CD4-positive, alpha-beta T cell treated with Interleukin-10 for 1 hour (primary cell): Measurements from ENCODE around the gene TOGARAM2.
"Not testable (repeated sequence)": the region's sequence is repeated elsewhere in the genome, so short reads cannot be mapped to it uniquely, and the experiment has no call there.

Experiments used
- DNase-seq: peaks from one replicate; pipeline ENCODE4 v3.0.0-alpha.2; 2020

TOGARAM2 gene

DNA sequence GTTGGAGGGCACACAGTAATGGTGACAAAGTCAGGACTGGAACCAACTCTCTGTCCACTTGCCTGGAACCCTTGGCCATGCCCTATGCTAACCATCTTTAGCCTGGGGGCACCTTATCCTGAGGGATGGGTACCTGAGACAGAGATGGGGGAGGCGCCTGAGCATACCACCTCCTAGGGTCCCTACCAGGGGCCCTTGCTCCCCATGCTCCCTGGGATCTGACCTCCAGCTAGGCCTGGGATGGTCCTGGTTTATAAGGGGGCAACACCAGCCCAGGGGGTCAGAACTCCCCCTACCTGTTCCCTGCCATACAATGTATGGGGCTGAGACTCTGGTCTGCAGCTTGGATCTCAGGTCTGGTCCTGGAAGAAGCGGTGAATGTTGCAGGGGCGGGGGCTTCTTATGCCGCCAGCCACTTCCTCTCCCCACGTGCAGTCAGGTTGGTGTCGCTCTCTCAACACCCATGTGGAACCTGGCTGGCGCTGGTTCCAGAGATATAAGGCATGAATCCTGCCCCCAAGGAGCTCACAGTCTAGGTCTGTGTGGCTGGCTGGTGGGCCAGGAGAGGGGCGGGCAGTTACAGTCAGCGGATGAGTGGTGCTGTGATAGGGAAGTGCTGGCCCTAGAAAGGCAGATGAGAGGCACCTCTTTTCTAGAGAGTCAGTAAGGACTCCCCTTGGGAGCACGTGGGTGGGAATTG lies 3.8 kb upstream of the TOGARAM2 start:
- DNase-seq = no peak

DNA sequence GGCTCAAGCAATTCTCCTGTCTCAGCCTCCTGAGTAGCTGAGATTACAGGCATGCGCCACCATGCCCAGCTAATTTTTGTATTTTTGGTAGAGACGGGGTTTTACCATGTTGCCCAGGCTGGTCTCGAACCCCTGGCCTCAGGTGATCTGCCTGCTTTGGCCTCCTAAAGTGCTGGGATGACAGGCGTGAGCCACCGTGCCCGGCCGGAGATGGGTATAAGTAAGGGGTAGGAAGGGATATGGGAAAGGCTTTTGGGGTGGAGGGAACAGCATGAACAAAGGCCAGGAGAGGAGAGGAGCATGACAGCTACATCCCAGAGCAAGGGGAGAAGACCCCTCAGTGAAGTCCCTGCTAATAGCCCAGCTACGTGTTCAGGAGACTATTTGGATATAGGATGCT lies 3.1 kb upstream of the TOGARAM2 start:
- DNase-seq = not testable (repeated sequence)

DNA sequence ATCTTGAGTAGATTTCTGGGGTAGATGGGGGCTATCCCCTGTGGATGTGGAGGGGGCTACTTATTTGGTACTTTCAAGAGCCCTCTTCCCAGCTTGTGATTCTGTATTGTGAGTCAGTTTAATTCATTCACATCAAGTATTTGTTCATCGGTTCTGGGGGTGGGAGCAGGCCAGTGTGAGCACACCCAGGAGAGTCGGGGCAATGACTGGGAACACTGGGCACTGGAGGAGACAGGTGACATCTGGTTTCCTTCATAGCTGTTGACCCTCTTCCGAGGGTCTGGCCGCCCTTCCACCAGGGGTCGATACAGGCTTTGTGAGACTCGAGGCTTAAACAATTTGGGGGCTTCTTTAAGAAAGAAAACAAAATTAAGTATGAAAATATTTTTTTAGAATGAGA lies 2.5 kb upstream of the TOGARAM2 start:
- DNase-seq = no peak

DNA sequence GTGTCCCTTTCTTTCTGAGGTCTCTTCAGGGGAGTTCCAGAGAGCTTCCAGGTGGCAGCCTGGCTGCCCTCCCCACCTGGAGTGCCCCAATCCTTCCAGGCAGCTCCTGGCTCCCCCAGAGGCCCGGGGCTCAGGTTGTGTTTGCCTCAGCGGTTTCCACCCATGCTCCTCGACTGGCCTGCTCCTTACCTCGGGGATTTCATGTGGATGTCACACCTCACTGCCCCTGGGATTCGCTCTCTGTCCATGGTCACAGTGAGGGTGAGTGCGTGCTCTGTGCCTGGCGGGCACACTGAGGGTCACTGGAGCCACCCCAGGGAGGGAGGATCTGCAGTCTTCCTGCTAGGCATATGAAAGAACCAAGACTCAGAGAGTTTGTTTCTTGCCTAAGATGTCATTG lies 2.1 kb upstream of the TOGARAM2 start:
- no peak for DNase-seq

DNA sequence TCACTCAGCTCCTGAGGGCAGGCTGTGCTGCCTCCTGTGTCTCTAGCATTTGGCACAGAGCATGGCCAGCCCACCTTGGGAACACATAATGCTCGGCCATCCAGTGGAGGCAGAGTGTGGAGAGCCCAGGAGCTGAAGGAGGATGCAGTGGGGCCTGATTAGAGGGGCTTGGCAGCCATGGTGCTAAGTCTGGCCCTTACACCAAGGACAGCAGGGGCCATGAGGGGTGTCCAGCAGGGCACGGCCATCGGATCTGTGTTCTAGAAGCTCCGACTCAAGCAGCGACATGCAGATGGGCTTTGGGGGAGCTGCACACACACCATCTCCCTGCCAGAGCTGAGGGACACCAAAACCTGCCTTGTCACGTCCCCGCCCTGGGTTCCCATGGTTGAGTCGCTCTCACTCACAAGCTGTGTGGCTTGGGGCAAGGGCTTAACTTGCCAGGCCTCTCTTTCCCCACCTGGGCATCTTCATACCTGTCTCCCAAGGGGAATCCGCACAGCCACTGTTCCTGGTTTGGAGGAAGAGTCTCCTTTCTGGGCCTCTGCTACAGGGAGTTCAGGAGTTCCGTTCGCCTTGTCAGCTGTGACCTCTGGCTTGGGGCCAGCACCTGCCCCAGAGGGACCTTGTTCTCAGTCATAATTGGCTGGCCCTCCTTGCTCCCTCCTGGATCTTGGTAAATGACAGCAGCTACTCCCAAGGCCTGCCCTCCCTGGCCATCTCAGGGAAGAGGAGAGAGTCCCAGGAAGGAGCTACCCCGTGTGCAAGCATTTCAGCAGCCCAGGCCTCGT lies 1.3 kb upstream of the TOGARAM2 start:
- DNase-seq = no peak

DNA sequence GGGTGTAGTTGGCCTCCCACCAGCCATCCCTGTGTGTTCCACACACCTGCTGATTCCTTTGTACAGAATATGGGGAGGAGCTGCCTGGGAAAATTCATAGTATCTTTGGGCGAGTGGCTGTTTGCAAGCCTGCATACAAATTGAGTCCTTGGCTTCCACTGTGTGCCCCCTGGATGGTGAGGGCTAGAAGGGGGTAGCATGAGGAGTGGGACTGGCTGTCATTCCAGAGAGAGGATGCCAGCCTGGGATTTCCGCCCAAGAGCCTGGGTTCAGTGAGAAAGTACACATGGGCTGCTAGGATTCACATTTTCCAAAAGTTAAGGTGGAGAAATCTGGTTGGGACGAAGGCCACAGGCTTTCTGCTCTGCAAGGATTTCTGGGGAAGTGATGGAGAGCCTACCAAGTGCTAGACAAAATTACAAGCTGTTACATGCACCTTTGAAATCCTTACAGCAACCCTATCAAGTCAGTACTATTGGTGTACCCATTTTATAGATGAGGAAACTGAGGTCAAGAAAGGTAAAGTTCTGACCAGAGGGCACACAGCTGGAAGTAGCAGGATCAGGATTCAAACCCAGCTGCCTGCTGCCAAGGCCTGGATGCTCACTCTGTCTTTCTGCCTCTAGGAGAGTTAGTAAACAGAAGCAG lies 606 bp upstream of the TOGARAM2 start:
- DNase-seq = no peak

DNA sequence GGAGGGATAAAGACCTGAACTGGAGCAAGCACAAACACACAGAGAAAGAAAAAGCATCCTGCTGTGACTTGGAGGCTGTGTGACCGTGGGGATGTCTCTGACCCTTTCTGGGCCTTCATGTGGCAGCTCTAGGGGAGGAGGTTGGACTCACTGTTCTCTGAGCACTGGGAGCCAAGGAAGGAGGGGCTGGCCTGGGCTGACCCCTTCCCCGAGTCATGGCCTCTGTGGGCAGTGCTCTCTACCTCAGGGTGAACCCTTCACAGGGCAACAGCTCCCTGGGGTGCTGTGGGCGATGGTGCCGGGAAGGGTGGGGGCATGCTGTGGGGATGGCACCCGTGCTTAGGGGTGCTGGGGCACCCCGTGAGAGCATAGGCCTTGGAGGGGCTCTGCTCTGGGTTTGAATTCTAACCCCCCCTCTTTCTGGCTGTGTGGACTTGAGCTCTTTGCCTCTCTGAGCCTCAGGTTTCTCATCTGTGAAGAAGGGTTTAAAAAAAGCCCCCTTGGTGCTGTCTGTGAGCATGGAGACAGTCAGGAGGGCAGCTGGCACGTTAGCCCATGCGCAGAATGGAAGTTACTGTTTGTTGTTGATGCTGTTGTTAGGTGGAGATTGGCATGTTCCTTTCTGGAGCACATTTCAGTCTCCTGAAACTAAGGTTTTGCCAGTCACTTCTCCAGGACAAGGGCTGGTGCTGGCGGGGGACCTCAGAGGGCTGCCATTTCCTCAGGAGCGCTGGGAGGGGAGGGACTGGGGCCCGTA lies 700 bp downstream of the TOGARAM2 start:
- no peak for DNase-seq

DNA sequence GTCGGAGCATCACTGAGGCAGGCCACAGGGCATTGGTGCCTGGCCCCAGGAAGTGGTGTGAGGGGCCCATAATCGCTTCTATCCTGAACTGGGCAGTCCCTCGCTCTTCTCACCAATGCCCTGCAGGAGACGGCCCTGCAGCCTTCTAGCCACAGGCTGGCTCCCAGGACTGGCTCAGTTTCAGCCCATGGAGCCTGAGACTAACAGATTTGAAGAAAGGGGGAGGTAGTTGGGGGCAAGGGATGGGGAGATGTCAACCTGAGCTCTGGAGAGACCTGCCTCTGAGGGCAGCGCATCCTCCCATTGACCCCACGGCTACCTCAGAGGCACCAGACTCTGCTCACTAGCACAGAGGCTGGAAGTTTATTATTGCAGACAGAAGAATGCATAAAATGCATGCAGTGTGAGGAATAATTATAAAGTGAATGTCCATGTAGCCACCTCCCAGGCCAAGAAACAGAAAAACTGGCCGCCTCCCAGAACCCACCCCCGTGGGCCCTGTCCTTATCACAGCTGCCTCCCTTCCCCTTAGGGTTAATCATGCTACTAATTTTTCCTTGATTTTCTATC lies 1.4 kb downstream of the TOGARAM2 start:
- DNase-seq = no peak

DNA sequence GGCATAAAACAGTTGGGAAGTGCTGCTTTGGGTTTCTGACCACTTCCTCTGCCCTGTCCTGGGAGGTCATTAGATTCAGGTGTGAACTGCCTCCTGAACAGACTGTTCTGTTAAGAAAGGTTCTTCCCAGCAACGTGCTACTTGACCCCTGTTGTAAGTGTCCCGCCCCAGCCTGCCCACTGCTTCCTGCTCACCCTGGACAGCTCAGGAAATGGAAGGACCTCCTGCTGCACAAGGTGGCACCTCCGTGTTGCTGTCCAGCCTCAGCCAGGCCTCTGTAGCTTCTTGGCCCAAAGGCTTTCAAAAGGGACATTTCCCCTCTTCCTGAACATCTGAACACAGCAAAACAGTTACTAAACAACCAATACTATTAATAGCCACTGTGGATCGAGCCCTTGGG lies 5.3 kb downstream of the TOGARAM2 start:
- no peak for DNase-seq

DNA sequence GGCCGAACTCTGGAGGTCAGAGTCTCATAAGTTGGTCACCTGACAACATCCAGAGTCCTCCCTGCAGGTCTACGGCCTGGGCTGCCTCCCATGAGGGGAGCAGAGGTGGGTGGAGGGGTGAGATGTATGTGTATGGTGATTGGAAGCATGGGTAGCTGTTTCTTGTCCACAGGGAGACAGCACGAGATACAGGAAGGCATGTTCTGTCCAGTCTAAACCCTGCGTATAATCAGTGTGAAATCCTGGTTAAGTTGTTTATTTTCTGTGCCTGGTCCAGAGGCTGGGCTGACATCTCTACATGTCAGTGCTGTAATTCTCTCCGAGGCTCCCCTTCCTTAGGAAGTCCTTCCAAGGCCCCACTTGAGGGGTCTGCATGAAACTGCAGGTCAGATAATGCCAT lies 8.9 kb downstream of the TOGARAM2 start:
- no peak for DNase-seq

DNA sequence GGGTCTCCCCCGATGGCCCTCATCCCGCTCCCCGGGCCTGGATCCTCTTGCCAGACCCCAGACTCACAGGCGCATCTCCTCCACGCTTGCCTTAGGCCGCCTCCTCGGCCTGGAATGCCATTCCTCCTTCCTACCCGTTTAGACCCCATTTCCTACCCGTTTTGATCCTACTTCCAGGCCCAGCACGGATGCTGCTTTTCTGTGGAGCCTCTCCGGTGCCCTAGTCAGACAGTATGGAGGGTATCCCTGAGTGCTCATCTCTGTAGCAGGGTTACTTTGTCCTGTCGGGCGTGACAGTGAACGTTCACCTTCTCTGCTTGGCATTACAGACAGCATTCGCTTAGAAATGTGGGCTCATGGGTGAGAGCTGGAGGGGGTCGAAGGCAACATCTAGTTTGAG lies 9.3 kb downstream of the TOGARAM2 start:
- no peak for DNase-seq

DNA sequence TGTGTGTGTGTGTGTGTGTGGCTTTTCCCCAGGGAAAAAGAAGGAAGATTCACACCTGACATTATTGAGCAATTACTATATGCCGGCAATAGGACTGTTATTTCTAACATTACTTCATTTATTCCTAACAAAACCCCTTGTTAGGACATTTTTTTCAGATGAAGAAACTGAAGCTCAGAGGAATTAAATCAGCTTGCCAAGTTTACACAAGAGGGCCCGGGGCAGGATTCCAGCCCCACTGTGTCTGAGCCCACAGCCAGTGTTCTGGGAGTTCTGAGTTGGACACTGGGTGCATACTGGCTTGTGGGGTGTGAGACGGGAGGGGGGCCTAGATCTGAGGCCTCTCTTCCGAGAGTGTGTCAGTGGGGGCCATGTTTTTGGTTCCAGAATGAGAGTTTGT lies 9.9 kb downstream of the TOGARAM2 start:
- DNase-seq = no peak

DNA sequence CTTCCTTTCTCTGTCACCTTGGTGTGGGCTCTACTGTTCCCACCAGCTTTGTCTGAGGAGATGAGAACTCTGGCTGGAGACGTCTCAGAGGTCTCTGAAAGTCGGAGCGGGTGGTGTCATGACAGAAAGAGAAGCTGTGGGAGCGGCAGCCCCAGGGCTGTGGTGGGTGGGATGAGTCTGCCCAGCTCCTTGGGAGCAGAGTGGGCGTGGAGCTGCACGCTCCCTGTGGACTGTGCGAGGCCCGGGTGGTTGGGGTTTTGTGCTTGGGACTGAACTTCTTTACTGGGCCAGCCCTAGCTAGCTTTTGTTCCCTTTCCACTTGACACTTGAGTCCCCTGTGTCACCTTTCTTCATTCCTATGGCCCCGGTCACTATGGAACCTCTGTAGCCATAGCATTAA lies 10.4 kb downstream of the TOGARAM2 start:
- no peak for DNase-seq

DNA sequence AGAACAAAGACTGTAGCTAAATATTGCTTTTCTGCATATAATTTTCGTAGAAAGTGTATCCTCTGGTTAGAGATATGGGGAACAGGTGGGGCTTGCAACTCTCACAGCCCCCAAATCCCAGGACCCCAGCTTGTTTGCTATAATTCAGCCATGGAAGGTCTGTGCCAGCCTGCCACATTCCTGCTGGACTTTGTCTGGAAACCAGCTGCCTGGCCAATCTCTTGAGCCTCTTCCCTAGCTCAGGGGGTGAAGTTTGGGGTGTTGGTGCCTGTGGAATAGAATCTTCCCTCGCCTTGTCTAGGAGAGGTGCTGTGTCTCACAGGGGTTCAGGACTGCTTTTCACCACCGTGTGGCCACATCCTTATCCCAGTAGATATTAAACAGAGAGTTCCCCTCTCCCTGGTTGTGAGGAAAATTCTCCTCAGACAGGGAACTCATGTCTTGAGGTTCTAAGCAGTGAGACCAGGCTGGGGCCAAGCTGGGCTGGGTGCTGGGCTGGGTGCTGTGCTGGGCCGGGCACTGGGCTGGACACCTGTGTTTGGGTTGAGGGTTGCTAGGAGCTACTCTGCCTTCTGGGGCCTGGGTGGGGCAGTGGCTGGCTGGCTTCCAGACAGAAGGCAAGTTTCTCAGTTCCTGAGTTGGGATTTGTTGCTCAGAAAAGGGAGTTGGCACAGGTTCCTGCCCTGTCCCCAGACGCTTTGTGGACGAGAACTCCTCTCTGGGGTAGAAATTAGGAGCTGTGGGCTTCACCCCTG lies 12.3 kb downstream of the TOGARAM2 start:
- no peak for DNase-seq

DNA sequence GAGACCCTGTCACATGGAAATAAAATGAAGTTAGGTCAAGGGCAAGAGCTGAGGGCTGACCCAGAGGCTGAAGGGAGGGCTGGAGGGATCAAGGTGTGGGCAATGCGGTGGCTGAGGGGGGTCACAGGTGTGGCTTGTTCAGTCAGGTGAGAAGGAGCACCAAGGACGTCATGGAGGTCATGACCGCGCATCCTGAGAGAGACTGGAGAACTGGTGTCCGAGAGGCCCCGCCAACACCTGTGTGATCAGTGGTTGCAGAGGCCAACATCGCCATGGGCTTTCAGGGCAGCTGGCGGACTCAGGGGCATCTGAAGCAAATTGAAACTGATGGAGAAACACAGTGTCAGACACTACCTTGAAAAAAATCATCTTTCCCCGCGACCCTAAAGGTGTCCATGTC lies 13.0 kb downstream of the TOGARAM2 start:
- DNase-seq = no peak

DNA sequence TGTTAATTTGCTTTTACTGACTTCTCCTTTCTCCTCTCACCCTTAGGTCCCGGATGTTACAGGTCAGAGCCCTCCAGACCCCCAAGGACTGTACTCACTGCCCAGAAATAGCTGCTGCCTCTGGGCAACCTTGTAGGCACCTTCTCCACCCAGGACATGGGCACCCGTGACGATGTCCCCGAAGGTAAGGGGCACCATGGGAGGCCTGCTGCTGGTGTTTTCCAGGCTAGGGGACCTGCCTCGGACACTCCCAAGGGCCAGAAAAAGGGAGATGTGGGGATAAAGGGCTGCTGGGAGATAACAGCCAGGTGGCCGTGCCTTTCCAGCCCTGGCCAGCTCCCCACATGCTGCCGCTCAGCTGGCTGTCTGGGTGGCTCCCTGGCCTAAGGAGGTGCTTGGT lies 13.6 kb downstream of the TOGARAM2 start:
- no peak for DNase-seq

DNA sequence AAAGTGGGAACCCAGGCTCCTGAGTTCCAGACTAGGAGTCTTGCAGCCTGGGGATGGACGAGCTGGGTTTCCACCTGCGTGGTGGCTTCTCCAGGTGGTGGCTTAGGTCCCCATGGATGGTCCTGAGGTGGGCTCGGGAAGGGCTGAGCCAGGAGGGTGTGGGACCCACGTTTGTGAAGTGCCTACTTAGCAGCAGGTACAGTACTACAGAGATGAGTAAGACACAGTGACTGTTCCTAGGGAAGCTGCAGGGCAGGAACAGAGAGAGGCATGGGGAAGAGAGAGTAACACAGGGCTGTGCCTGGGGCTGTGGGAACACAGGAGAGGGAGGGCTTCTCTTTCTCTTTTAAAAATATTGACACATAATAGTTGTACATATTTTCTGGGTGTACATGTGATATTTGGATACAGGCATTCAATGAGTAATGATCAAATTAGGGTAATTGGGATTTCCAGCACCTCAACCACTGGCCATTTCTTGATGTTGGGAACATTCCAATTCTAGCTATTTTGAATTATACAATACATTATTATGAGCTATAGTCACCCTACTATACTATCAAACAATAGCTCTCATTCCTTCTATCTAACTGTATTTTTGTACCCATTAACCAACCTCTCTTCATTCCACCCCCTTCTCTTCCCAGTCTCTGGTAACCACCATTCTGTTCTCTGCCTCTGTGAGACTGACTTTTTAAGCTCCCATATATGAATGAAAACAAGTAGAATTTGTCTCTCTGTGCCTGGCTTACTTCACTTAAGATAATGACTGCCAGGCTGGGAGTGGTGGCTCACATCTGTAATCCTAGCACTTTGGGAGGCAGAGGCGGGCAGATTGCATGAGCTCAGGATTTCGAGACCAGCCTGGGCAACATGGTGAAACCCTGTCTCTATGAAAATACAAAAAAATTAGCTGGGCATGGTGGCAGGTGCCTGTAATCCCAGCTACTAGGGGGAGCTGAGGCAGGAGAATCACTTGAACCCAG lies 15.0 kb downstream of the TOGARAM2 start:
- no peak for DNase-seq

DNA sequence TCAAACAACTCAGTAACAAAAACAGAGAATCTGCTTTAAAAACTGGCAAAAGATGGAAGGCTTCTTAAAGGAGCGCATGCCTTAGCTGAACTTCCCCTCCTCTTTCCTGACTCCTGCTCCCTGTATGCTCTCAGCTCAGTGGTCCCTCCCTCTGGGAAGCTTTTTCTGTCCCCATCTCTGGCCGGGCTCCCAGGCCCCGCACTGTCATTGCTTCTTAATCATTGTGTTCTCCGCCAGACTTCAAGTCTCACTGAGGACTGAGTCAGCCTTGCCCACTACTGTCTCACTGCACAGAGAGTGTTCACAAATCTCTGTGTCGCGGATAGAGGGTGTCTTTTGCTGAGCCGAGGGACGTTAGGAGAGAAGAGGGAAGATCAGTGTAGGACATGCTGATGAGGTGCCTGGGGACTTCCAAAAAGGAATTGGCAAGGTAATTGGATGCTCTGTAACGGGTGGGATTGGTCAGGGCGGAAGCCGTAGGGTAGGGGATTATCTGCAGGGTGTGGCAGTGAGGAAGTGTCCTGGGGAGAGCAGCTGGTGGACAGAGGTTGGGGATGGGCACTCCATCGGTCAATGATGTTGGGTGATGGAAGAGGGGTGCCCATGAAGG lies 16.2 kb downstream of the TOGARAM2 start:
- DNase-seq = no peak

DNA sequence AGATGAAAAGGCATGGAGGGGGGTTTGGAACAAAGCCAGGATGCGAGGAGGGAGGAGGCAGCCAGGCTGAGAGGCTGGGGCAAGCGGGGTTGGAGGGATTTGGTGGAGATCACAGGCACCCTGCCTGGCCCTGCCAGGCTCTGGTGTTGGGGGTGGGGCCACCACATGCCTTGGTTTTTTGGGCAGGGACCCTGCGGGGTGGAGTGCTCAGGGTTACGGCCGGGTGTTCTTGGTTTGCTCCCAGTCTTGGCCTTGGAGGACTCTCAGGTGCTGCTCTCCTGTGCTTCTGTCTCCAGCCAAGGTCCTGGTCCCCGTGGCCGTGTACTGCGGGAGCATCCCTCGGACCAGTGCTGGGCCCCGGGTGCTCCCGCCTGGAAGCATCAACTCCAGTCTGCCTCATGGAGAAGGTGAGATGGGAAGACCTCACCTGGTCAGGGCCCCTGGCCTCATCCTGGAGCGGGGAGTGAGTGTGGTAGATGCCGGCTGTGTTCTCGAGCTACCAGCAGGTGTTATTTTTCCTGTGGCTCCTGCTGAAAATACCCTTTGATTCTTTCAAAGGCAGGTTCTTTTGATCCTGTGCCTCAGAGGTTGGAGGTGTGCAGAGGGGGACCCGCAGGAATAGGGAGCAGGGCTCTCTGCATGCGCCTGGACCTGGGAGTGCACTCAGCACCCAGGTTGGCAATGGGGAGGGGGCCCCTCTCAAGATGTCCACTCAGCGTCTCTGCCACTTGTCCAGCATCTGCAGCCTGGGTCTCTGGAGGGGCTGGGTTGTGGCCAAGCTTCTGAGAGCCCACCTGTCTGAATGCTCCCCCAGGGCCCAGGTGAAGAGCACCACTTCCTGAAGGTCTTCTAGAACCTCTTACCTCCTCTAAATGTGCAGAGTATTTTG lies 17.0 kb downstream of the TOGARAM2 start:
- no peak for DNase-seq
